GM18499 (cell line): ENCODE measurements around the gene TMEM121.

Experiments
- ATAC-seq: cut with Tn5 transposase; IDR thresholded peaks from one replicate; pipeline ENCODE4 v1.9.1; 2021; ENCODE audit warnings: moderate number of reproducible peaks; ENCODE audit not compliant: insufficient read depth, unreplicated experiment

TMEM121 gene

DNA sequence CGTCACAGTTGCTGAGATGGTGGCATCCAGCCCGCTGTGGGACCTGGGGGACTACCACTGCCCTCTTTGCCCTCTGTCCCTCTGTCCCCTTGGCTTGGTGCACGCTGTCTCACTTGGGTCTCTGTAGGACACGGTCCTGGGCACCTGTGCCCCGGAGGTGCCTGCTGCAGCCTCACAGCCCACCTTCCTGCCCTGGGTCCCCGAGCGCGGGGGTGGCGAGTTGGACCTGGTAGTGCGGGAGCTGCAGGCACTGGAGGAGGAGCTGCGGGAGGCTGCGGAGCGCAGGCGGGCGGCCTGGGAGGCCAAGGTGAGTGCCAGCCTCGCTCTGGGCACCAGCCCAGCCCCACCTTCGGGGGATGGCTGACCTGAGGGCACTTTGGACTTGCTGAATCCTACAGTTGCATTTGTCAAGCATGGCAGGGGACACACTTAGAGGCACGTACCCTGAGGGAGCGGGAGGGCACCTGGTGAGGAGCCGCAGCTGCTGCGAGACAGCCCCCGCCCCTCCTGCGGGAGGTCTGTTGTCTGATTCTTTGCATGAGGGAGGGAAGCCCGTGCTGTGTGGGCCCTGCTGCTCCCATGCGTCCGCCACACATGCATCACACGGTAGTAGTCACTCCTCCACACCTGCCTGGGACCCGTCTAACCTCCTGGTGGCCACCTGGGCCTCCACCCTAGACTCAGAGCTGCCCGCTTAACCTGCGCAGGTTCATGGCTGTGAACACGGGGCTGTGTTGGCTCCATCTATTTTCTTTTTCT is 28.5 kb upstream of the TMEM121 start:
- no peak for ATAC-seq

DNA sequence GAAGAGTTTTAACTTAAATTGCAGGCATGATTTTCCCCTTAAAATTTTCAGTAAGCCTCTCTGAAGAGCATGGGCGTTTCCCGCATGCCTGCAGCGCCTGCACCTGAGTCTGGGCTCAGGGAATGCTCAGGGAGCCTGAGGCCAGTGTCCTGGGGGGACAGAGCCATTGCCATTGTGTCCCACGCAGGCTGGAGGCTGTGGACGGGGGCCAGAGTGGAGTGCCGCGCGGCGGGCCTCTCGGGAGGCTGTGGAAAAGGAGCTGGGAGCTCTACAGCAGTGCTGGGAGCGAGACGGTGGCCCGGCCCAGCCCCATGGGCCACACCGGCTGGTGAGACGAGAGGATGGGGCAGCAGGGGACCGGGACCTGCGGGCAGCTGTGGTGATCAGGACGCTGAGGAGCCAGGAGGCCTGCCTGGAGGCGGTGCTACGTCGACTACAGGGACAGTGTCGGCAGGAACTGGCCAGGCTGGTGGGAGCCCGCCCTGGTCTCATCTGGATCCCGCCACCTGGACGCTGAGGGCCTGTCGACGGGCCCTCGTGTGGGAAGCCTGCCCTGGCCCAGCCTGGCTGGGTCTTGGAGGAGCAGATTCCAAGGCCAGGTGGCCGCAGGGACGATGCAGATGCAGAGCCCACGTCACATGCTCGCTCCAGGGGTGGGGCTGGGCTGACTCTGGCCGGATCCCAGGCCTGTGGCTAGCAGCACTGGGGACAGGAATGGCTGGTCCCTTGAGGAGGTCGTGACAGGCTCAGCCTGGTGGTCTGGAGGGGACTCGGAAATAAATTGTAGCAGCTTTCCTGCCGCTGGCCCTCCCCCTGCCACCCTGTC is 27.7 kb upstream of the TMEM121 start:
- no peak for ATAC-seq

DNA sequence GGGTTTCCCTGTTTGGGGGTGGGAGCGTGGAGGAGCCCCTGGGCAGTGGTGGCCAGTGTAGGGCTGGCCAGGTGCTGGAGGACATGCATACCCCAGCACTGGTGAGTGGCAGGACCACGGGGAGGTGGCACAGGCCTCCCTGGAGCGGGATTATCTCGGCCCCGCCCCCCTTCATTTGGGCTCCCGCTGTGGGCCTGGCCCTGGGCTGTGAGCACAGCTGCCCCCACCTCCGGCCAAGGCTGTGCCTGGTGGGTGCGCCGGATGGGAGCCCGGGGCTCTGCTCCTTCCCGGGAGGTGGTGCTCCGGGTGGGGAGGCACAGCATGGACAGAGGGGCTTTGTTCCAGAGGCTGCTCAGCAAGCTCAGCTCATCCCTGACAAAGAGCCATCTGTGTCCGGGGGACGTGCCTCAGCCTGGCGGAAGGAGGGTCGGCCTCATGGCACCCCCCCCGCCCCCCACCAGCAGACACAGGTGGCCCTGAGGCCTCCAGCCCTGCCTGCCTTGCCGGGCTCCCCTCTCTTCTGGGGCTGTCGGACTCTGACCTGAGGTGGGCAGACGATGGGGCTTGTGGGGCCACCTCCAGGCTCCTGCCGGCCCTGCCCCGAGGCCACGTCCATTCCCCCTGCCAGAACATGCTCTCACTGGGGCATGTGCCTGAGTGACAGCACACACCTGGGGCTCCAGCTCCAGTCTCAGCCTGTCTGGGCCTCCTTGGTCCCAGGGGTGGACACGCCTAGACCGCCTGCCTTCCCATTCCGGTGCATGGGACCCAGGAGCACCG is 26.9 kb upstream of the TMEM121 start:
- no peak for ATAC-seq

GRCh38 chr14:105500036-105500725 is 26.2 kb upstream of the TMEM121 start:
- no peak for ATAC-seq

DNA sequence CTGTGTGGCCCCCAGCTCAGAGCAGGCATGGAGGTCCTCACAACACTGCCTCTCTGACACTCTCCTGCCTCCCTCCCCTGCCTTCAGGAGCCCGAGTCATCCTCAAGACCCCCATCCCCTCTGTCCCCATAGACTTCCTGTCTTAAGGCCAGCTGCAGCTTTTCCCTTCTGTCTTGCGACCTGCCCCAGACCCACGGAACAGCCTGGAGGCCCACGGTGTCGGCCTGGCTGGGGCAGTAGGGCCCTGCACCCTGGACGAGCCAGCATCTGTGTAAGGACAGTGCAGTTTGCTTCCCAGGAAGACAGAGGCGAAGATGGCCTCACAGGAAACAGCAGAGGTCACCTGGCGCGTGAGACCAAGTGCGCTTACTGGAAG is 25.7 kb upstream of the TMEM121 start:
- ATAC-seq: no peak

DNA sequence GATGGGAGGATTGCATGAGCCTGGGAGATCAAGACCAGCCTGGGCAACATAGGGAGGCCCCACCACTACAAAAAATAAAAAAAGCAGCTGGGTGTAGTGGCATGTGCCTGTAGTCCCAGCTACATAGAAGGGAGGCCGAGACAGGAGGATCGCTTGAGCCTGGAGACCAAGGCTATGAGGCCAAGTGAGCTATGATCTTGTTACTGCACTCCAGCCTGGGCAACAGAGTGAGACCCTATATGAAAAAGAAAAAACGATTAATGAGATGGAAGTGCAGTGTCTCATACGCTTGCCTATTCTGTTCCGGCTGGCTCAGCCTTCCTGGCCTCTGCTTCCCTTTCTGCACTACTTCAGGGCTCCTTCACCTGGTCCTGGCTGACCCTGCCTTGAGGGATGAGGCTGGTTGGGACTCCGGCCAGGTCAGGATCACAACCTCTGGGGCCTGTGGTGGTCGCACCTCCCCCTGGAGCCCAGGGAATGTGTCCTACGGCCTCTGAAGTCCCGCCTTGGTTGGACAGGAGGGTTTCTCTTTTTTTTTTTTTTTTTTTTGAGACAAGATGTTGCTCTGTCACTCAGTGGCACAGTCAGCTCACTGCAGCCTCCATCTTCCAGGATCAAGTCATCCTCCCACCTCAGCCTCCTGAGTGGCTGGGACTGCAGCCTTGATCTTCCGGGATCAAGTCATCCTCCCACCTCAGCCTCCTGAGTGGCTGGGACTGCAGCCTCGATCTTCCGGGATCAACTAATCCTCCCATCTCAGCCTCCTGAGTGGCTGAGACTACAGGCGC is 24.7 kb upstream of the TMEM121 start:
- ATAC-seq: no peak

DNA sequence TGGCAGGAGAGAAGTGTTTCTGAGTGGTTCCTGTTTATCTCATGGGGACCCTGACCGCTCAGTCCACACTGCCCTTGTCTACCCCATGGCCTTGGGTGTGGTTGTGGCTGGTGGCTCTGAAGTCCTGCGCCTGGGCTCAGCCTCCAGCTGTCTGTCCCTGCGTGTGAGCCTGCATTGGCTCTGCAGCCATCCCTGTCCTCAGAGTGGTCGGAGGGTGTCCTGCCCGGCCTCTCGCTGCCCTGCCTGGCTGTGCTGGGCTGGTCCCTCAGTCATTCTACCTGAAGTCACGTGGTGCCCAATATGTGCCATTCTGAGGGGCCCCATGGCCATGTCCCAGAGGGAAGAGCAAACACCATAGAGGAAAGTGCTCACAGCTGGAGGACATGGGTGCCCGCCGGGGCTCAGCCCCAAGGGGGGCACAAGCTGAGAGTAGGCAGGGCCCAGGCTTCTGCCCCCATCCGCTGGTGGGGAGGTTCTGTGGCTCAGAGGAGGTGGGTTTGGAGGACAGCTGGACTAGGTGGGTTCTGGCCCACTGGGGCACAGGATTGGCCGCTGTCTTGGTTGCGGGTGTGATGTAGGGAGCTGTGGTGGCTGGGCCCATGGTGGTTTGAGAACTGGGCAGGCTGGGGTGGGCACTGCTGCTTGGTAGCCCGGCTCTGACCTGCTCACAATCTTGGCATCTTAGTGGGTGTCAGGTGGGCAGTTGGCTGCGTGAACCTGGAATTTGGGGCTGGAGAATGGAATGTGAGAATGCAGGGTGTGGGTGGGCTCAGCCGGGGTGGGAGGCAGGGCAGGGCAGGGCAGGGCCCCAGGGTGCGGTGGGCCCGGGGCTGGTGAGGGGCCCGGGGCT is 23.7 kb upstream of the TMEM121 start:
- ATAC-seq: no peak

DNA sequence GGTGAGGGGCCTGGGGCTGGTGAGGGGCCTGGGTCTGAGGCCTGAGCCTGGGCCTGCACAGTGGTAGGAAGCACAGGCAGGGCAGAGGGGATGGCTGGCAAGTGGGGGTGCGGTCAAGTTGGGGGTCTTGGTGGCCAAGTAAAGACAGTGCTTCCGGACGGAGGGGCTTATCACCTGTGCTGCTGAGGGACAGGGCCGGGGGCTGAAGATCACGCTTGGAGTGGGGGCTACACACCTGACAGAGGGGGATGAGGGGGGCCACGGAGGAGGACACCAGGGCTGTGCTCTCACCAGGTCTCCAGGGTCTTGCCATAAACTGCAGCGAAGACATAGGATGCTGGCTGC is 23.1 kb upstream of the TMEM121 start:
- ATAC-seq: no peak

GRCh38 chr14:105503935-105504692 is 22.3 kb upstream of the TMEM121 start:
- ATAC-seq: no peak

DNA sequence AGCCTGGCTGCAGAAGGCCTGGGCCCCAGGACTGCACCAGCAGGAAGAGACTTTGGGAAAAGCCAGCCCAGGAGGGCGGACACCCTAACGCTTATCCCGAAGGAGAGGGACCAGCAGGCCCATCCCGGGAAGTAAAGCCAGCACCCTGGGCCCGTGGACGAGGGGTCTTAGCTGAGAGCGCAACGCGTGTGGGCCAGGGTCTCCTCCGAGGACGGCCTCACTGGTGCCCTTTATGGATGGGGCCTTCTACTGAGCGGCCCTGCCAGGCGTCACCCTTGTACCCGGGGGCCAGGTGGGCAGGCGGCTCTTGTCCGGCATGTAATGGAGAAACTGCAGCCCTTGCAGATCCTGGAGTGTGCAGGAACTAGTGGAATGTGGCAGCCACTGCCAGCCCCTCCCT is 21.3 kb upstream of the TMEM121 start:
- ATAC-seq: no peak

DNA sequence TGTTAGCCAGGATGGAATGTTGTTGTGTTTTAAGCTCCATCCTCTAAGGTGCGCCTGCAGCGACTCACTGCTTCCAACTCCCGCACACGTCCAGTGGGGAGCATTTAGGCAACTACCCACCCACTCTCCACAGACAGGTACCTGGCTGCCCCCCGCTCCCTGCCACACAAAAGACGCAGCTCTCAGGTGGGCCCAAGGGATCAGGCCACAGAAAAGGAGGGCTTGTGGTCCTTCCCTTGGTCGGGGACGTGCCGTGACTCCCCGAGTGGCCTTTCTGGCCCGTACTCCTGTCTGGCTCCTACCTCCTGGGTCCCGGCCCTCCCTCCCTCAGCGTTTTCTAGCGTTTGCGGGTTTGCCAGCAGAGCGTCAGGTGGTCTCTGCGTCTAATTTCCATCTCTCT is 19.1 kb upstream of the TMEM121 start:
- ATAC-seq: no peak

DNA sequence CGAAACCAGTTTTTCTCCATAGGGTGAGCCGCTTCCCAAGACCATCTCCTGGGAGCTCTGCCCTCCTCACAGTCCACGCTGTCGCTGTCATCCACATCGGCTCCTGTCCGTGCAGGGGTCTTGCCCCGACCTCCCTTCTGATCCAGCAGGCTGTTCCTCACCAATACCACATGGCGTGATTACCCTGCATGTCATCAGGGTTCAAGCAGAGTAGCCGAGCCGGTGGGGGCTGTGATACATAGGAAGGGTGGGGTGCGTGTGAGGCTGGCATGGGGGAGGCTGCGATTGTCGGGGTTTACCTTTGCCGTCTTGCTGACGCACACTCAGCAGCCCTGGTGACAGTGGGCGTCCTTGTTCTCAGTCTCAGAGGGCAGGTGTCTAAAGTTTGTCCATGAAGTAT is 18.3 kb upstream of the TMEM121 start:
- ATAC-seq: no peak

GRCh38 chr14:105508601-105509000 is 17.8 kb upstream of the TMEM121 start:
- ATAC-seq: no peak

DNA sequence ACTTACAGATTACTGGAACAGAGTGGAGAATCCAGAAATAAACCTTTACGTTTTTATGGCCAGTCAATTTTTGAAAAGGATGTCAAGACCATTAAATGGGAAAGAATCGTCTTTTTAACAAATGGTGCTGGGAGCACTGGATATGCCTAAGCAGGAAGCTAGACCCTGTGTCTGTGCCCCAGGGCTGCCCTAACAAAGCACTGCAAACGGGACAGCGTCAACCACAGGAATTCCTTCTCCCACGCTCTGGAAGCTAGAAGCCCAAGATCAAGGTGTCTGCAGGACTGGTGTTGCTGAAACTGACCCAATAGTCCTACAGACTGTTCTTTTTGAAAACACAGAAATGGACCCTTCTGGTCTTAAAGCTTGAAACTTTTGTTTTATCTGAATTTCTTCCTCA is 9.3 kb upstream of the TMEM121 start:
- no peak for ATAC-seq

GRCh38 chr14:105519946-105520698 is 6.3 kb upstream of the TMEM121 start:
- no peak for ATAC-seq

DNA sequence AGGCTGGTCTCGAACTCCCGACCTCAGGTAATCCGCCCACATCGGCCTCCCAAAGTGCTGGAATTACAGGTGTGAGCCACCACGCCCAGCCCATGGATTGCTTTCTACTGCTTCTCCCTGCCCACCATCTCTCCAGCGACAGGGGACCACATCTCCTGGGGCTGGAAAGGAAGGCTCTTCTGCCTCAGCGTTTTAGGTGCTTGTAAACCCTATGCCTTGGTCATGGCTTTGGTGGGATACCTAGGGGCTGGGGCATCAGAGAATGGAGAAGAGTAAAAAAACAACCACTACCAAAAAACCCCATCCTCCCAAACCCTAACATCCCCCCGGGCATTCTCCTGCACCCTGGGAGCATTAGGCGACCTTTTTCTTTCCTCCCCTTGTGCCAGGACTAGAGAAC is 1.1 kb upstream of the TMEM121 start:
- no peak for ATAC-seq

DNA sequence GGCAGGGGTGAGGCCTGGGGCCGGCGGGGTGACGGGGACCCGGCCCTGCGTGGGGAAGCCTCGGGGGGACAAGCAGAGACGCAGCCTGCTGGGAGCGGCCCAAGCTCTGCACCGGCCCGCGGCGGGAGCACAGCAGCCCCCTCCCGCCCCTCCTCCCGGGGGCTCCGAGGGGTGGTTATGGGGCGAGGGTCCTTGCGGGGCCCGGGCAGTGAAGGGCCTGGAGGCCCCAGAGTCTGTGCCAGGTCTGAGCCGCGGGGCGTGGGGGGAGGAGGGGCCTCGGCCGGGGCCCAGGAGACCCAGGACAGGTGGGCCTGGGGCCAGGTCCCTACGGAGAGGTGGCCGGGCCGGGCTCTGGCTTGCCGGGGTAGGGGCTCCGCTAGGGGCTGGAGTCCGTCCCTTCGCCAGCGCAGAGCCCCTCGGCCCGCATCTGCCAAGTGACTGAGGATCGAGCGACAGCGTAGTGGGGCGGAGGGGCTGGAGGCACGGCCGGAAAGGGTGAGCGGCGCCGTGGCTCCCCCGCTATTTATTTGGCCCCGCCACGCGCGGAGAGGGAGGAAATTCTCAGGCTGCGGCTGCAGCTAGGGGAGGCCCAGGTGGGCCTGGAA is 495 bp downstream of the TMEM121 start:
- no peak for ATAC-seq
